DOHH2 (cell line): ENCODE data around the gene L3MBTL3.

Source experiments
- H3F3A ChIP-seq: fragments of 200-600 bp; sonication (generic), shearing (Covaris generic); 2 replicates; pipeline ENCODE4 v1.6.0; 2016; ENCODE audit warnings: antibody characterized with exemption, mild to moderate bottlenecking; ENCODE audit not compliant: control insufficient read depth, insufficient read depth
- H3K27ac ChIP-seq: fragments of 200-600 bp; sonication (generic); 2 replicates; pipeline ENCODE4 v1.5.1; 2014; ENCODE audit warnings: low read depth, mild to moderate bottlenecking, low read length, moderate library complexity
- H3K27me3 ChIP-seq: fragments of 200-600 bp; sonication (generic); 2 replicates; pipeline ENCODE4 v1.6.1; 2014; ENCODE audit warnings: mild to moderate bottlenecking, low read length, mixed read lengths; ENCODE audit not compliant: control insufficient read depth
- H3K36me3 ChIP-seq: fragments of 200-600 bp; sonication (generic); 2 replicates; pipeline ENCODE4 v1.6.1; 2014; ENCODE audit warnings: mild to moderate bottlenecking, low read length, moderate library complexity, mixed read lengths; ENCODE audit not compliant: control insufficient read depth
- H3K4me1 ChIP-seq: fragments of 200-600 bp; sonication (generic); 2 replicates; pipeline ENCODE4 v1.6.1; 2014; ENCODE audit warnings: mild to moderate bottlenecking, low read length, mixed read lengths; ENCODE audit not compliant: control insufficient read depth
- H3K4me2 ChIP-seq: fragments of 200-600 bp; sonication (generic); 2 replicates; pipeline ENCODE4 v1.6.0; 2014; ENCODE audit warnings: mild to moderate bottlenecking, low read length, moderate library complexity
- H3K4me3 ChIP-seq: fragments of 200-600 bp; sonication (generic); 2 replicates; pipeline ENCODE4 v1.5.1; 2014; ENCODE audit warnings: mild to moderate bottlenecking, low read length, mixed read lengths
- H3K79me2 ChIP-seq: fragments of 200-600 bp; sonication (generic); 2 replicates; pipeline ENCODE4 v1.6.1; 2014; ENCODE audit warnings: mild to moderate bottlenecking, low read length, mixed read lengths; ENCODE audit not compliant: control insufficient read depth
- H3K9me2 ChIP-seq: fragments of 200-600 bp; sonication (generic); replicated peaks from 2 replicates; pipeline ENCODE4 v1.6.1; 2014; ENCODE audit warnings: mild to moderate bottlenecking, low read length, mixed read lengths; ENCODE audit not compliant: control insufficient read depth
- H3K9me3 ChIP-seq: fragments of 200-600 bp; sonication (generic); 2 replicates; pipeline ENCODE4 v1.6.1; 2014; ENCODE audit warnings: antibody characterized with exemption, low read length, mixed read lengths; ENCODE audit not compliant: control insufficient read depth, insufficient read depth
- H4K20me1 ChIP-seq: fragments of 200-600 bp; sonication (generic); 2 replicates; pipeline ENCODE4 v1.6.0; 2014; ENCODE audit warnings: low read depth, mild to moderate bottlenecking, antibody characterized with exemption, low read length, moderate library complexity; ENCODE audit not compliant: control insufficient read depth, insufficient read depth
- EZH2phosphoT487 ChIP-seq: fragments of 200-600 bp; sonication (generic); IDR thresholded peaks from 2 replicates; pipeline ENCODE4 v1.6.1; 2017; ENCODE audit warnings: borderline replicate concordance, mild to moderate bottlenecking, antibody characterized with exemption, low read length, moderate library complexity, mixed read lengths
- TF ChIP-seq, protein P1 (sequence below): fragments of 200-600 bp; sonication (generic); IDR thresholded peaks from one replicate; pipeline ENCODE4 v1.5.1; 2014; ENCODE audit warnings: antibody characterized with exemption, mild to moderate bottlenecking, low read depth, low read length; ENCODE audit not compliant: poor library complexity, severe bottlenecking

Gene L3MBTL3

GRCh38 chr6:130034378-130035146 lies 16.2 kb downstream of the L3MBTL3 start:
- H3K9me3 ChIP-seq, result no peaks in the 10 kb centered on the region
- no peak overlapping the region for H3K27ac ChIP-seq
- peaks cover 10% of the 10 kb centered on the region for H3K79me2 ChIP-seq
- H3K36me3 ChIP-seq, result no peaks in the 10 kb centered on the region
- no peaks in the 10 kb centered on the region for H3K9me2 ChIP-seq
- H3F3A ChIP-seq, result no peaks in the 10 kb centered on the region
- no peaks in the 10 kb centered on the region for H3K4me1 ChIP-seq
- H3K4me2 ChIP-seq, result no peak overlapping the region
- H3K27me3 ChIP-seq, result no peaks in the 10 kb centered on the region
- H4K20me1 ChIP-seq, result no peaks in the 10 kb centered on the region
- H3K4me3 ChIP-seq, result no peak overlapping the region
- TF ChIP-seq, protein P1, sequence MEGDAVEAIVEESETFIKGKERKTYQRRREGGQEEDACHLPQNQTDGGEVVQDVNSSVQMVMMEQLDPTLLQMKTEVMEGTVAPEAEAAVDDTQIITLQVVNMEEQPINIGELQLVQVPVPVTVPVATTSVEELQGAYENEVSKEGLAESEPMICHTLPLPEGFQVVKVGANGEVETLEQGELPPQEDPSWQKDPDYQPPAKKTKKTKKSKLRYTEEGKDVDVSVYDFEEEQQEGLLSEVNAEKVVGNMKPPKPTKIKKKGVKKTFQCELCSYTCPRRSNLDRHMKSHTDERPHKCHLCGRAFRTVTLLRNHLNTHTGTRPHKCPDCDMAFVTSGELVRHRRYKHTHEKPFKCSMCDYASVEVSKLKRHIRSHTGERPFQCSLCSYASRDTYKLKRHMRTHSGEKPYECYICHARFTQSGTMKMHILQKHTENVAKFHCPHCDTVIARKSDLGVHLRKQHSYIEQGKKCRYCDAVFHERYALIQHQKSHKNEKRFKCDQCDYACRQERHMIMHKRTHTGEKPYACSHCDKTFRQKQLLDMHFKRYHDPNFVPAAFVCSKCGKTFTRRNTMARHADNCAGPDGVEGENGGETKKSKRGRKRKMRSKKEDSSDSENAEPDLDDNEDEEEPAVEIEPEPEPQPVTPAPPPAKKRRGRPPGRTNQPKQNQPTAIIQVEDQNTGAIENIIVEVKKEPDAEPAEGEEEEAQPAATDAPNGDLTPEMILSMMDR, result no peak
- TF ChIP-seq EZH2phosphoT487, result no peak

DNA sequence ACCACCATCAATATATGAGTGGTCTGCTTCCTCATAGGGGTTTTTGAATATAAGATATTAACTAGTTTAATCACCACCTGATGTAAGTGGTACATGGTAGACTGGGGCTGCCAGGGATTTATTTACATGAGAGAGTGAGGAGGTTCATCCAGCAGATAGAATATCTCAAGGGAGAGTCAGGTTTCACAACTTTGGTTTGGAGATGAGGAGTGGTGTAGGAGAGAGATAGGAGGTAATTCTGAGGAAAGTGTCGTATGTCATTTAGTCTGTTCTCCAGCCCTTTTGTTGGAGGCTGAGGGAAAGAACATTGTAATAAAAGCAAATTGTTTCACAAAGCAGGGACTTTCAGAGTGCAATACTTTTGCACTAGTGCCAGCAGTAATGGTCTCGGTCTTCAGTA lies 16.8 kb downstream of the L3MBTL3 start:
- no peak overlapping the region for H3K27ac ChIP-seq

DNA sequence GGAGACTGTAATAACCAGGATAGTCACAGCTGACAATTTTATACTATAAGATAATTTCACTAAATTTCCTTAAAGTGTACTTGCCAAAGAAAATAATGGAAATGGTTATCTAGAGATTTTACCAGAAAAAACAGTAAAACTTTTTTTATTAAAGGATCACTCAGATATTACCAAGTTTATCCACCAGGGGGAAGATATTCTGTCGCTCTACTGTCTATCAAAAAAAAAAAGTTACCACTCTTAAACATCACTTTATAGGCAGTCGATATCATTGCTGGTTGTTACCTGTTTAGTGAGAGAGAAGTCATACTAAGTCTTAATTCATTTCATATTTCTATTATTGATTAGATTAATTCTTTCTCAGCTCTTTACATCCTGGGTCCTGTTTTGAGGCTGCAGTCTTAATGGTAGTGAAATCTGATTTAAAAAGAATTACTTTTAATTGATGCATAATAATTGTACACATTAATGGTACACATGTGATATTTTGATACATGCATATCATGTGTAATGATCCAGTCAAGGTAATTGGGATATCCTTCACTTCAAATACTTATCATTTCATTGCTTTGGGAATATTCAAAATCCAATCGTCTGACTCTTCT lies 18.9 kb downstream of the L3MBTL3 start:
- Histone ChIP-seq H4K20me1 (no peaks in the 10 kb centered on the region), H3K27ac (no peak overlapping the region), H3K27me3 (no peaks in the 10 kb centered on the region), H3K4me2 (no peak overlapping the region), H3K9me3 (no peaks in the 10 kb centered on the region), H3K79me2 (peaks cover 6% of the 10 kb centered on the region), H3K36me3 (no peaks in the 10 kb centered on the region), H3K9me2 (no peaks in the 10 kb centered on the region), H3F3A (no peaks in the 10 kb centered on the region), H3K4me3 (no peak overlapping the region), H3K4me1 (no peaks in the 10 kb centered on the region)
- no peak for TF ChIP-seq EZH2phosphoT487
- TF ChIP-seq, protein P1, result peak; percentile 54

More for the DNA sequence above, 16.8 kb downstream of the L3MBTL3 start:
- Histone ChIP-seq H3K9me3 (no peaks in the 10 kb centered on the region), H3K4me2 (no peak overlapping the region), H3K9me2 (no peaks in the 10 kb centered on the region), H3K36me3 (no peaks in the 10 kb centered on the region), H3F3A (no peaks in the 10 kb centered on the region), H3K4me1 (no peaks in the 10 kb centered on the region), H4K20me1 (no peaks in the 10 kb centered on the region), H3K4me3 (no peak overlapping the region), H3K79me2 (peaks cover 10% of the 10 kb centered on the region), H3K27me3 (no peaks in the 10 kb centered on the region)
- TF ChIP-seq EZH2phosphoT487, result no peak
- TF ChIP-seq, protein P1, result no peak
